ENCODE results near the gene AGRN. TPM values are rescaled to one million over a fixed set of nuclear protein-coding genes. Genes with fewer than 3 reads are reported as not detected.

The AGRN gene
- total RNA-seq, 4 donors from 2014 or later = 10.9 to 35.7 (median 20.6) TPM

GRCh38 chr1:1020415-1021009, 592 bp downstream of the AGRN start:
- Histone ChIP-seq H3K27ac (peak overlapping the region in 3 of 4 donors; percentile 90 to 96 (median 90)), H3K36me3 (no peaks in the 10 kb centered on the region), H3K4me3 (peak overlapping the region; percentile 53 to 94 (median 72)), H3K27me3 (no peaks in the 10 kb centered on the region), H3K4me1 (peaks cover 0 to 46% (median 18%) of the 10 kb centered on the region in 4 donors), H3K9me3 (no peaks in the 10 kb centered on the region)
- TF ChIP-seq POLR2A (IDR thresholded peaks at IDR 0.05) (no peak), EP300 (IDR thresholded peaks at IDR 0.05) (no peak)
- TF ChIP-seq, protein P1, sequence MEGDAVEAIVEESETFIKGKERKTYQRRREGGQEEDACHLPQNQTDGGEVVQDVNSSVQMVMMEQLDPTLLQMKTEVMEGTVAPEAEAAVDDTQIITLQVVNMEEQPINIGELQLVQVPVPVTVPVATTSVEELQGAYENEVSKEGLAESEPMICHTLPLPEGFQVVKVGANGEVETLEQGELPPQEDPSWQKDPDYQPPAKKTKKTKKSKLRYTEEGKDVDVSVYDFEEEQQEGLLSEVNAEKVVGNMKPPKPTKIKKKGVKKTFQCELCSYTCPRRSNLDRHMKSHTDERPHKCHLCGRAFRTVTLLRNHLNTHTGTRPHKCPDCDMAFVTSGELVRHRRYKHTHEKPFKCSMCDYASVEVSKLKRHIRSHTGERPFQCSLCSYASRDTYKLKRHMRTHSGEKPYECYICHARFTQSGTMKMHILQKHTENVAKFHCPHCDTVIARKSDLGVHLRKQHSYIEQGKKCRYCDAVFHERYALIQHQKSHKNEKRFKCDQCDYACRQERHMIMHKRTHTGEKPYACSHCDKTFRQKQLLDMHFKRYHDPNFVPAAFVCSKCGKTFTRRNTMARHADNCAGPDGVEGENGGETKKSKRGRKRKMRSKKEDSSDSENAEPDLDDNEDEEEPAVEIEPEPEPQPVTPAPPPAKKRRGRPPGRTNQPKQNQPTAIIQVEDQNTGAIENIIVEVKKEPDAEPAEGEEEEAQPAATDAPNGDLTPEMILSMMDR (IDR thresholded peaks at IDR 0.05) = no peak
- WGBS, 2 donors = 0 to 3% methylated on average over 1 to 13 of the region's 59 CpGs
- DNase-seq (ENCODE audit: low spot score in 2 of 2) = no peak

GRCh38 chr1:1021010-1021919, 1.3 kb downstream of the AGRN start:
- no peaks in the 10 kb centered on the region for H3K36me3 ChIP-seq
- no peak for DNase-seq (ENCODE audit: low spot score in 2 of 2)
- 27 to 28% methylated on average over 24 to 28 of the region's 33 CpGs for WGBS, 2 donors
- no peak for TF ChIP-seq POLR2A (IDR thresholded peaks at IDR 0.05)
- TF ChIP-seq, protein P1 (IDR thresholded peaks at IDR 0.05) = no peak
- no peak for TF ChIP-seq EP300 (IDR thresholded peaks at IDR 0.05)
- peaks cover 0 to 53% (median 18%) of the 10 kb centered on the region in 4 donors for H3K4me1 ChIP-seq
- peak overlapping the region; percentile 7 to 94 (median 72) for H3K4me3 ChIP-seq
- no peaks in the 10 kb centered on the region for H3K9me3 ChIP-seq
- peak overlapping the region in 1 of 4 donors; percentile 96 for H3K27ac ChIP-seq
- H3K27me3 ChIP-seq = no peaks in the 10 kb centered on the region

DNA sequence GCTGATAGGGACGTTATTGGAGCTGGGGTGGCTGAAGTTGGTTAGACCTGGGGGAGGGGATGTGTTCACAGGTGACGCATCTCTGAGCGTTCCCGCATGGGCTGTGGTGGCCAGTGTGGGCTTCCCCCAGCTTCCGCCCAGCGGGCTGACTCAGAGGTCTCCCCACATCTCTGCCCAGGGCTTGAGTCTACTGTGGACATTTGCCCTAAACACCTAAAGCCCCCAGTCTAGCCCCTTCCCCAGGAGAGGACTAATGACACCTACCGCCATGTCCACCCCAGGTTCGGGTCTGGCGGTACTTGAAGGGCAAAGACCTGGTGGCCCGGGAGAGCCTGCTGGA, 2.0 kb downstream of the AGRN start:
- 86 to 94% methylated on average over 5 to 10 of the region's 10 CpGs for WGBS, 2 donors

DNA sequence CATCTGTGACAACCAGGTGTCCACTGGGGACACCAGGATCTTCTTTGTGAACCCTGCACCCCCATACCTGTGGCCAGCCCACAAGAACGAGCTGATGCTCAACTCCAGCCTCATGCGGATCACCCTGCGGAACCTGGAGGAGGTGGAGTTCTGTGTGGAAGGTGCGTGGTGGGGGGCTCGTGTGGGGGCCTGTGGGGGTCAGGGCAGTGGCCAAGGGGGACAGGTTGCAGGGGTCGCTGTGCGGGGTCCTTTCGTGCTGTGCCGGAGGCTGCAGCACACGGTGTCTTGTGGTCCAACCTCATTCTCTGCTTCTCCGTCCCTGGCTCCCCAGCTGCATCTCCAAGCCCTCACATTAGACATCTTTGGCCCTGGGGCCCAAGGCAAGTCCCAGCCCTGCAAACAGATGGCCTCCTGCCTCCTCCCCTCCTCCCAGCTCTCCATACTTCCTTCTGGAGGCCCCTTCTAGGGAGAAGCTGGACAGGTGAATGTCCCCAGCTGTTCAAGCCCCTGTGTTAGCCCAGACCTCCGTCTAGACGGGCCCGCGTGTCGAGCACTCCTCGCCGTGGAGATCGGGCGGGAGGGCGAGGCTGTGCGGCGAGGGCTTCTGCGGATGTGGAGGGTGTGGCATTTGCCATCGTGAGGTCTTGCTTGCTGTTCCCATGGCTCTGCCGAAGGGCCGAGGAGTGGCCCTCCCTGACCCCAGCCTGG, 2.5 kb downstream of the AGRN start:
- Histone ChIP-seq H3K4me1 (peaks cover 0 to 53% (median 18%) of the 10 kb centered on the region in 4 donors), H3K36me3 (no peaks in the 10 kb centered on the region), H3K27me3 (no peaks in the 10 kb centered on the region), H3K27ac (no peak overlapping the region), H3K4me3 (no peak overlapping the region), H3K9me3 (no peaks in the 10 kb centered on the region)
- WGBS, 2 donors = 87 to 92% methylated on average over 27 of the region's 27 CpGs
- no peak for DNase-seq (ENCODE audit: low spot score in 2 of 2)
- no peak for TF ChIP-seq POLR2A (IDR thresholded peaks at IDR 0.05)
- TF ChIP-seq EP300 (IDR thresholded peaks at IDR 0.05) = no peak
- TF ChIP-seq, protein P1 (IDR thresholded peaks at IDR 0.05) = no peak

More for the DNA sequence above, 2.0 kb downstream of the AGRN start:
- Histone ChIP-seq H3K9me3 (no peaks in the 10 kb centered on the region), H3K4me1 (peaks cover 0 to 53% (median 18%) of the 10 kb centered on the region in 4 donors), H3K36me3 (no peaks in the 10 kb centered on the region), H3K4me3 (no peak overlapping the region), H3K27ac (no peak overlapping the region), H3K27me3 (no peaks in the 10 kb centered on the region)
- TF ChIP-seq, protein P1 (IDR thresholded peaks at IDR 0.05) = no peak
- TF ChIP-seq EP300 (IDR thresholded peaks at IDR 0.05) = no peak
- no peak for TF ChIP-seq POLR2A (IDR thresholded peaks at IDR 0.05)
- DNase-seq (ENCODE audit: low spot score in 2 of 2) = no peak
